ENCODE results near the gene POLD3.

- TF ChIP-seq EZH2phosphoT487 (IDR thresholded peaks at IDR 0.05; ENCODE audit: borderline replicate concordance, low read length): no peak
- TF ChIP-seq CTCF (conservative IDR thresholded peaks at IDR 0.05; ENCODE audit: low read depth, low read length): no peak
- no peak for TF ChIP-seq EZH2 (IDR thresholded peaks at IDR 0.05; ENCODE audit: low read length, unreplicated experiment)
Measured at GRCh38 chr11:74639533-74639932, 47.2 kb downstream of the POLD3 start.

Measured in PC-3 (cell line).